SU-DHL-6 (cell line): ENCODE measurements around the gene PDE1C.

Experiments
- H2AFZ ChIP-seq: fragments of 200-600 bp; sonication (generic); 2 replicates; pipeline ENCODE4 v1.6.1; 2014; ENCODE audit warnings: low read depth, mild to moderate bottlenecking, moderate library complexity, mixed read lengths, antibody characterized with exemption, low read length; ENCODE audit not compliant: severe bottlenecking
- H3F3A ChIP-seq: fragments of 200-600 bp; shearing (Covaris generic); 2 replicates; pipeline ENCODE4 v1.6.0; 2016; ENCODE audit warnings: antibody characterized with exemption, mild to moderate bottlenecking; ENCODE audit not compliant: insufficient read depth
- H3K27ac ChIP-seq: fragments of 200-600 bp; sonication (generic); 2 replicates; pipeline ENCODE4 v1.5.1; 2016; ENCODE audit warnings: low read depth, mild to moderate bottlenecking, low read length, moderate library complexity, mixed read lengths
- H3K27me3 ChIP-seq: fragments of 200-600 bp; sonication (generic), shearing (Covaris generic); 2 replicates; pipeline ENCODE4 v1.6.0; 2014; ENCODE audit warnings: mild to moderate bottlenecking, low read length
- H3K36me3 ChIP-seq: fragments of 200-600 bp; sonication (generic); 2 replicates; pipeline ENCODE4 v1.6.1; 2014; ENCODE audit warnings: mild to moderate bottlenecking, low read length, mixed read lengths
- H3K4me2 ChIP-seq: fragments of 300-600, 200-600 bp; shearing (Covaris generic), sonication (generic); 2 replicates; pipeline ENCODE4 v1.6.0; 2014; ENCODE audit warnings: low read length, low read depth, mild to moderate bottlenecking; ENCODE audit not compliant: poor library complexity, severe bottlenecking
- H3K4me3 ChIP-seq: fragments of 200-600 bp; sonication (generic); 2 replicates; pipeline ENCODE4 v1.5.1; 2014; ENCODE audit warnings: antibody characterized with exemption, low read length, mild to moderate bottlenecking, mixed read lengths; ENCODE audit not compliant: insufficient read depth, poor library complexity, severe bottlenecking
- H3K79me2 ChIP-seq: fragments of 200-600 bp; sonication (generic); 2 replicates; pipeline ENCODE4 v1.6.1; 2014; ENCODE audit warnings: mild to moderate bottlenecking, low read length, moderate library complexity; ENCODE audit not compliant: insufficient read depth
- H3K9ac ChIP-seq: fragments of 200-600 bp; sonication (generic); 2 replicates; pipeline ENCODE4 v1.7.0; 2014; ENCODE audit warnings: mild to moderate bottlenecking, low read length
- H3K9me2 ChIP-seq: fragments of 200-600 bp; sonication (generic); replicated peaks from 2 replicates; pipeline ENCODE4 v1.6.1; 2014; ENCODE audit warnings: low read length; ENCODE audit not compliant: insufficient read depth
- H3K9me3 ChIP-seq: fragments of 200-600 bp; sonication (generic); 2 replicates; pipeline ENCODE4 v1.6.1; 2014; ENCODE audit warnings: low read length, mixed read lengths; ENCODE audit not compliant: insufficient read depth
- H4K20me1 ChIP-seq: fragments of 200-600 bp; sonication (generic); 2 replicates; pipeline ENCODE4 v1.6.1; 2014; ENCODE audit warnings: low read depth, mild to moderate bottlenecking, antibody characterized with exemption, low read length, moderate library complexity, mixed read lengths
- CTCF ChIP-seq: fragments of 200-600 bp; sonication (generic); IDR thresholded peaks from one replicate; pipeline ENCODE4 v1.5.1; 2017; ENCODE audit warnings: antibody characterized with exemption, mild to moderate bottlenecking, low read length, moderate library complexity; ENCODE audit not compliant: insufficient read depth, poor library complexity, severe bottlenecking
- EZH2phosphoT487 ChIP-seq: fragments of 200-600 bp; sonication (generic), shearing (Covaris generic); conservative IDR thresholded peaks from 2 replicates; pipeline ENCODE4 v1.6.1; 2018; ENCODE audit warnings: mild to moderate bottlenecking, antibody characterized with exemption, low read length, moderate library complexity, mixed read lengths

Gene PDE1C

GRCh38 chr7:32053204-32053603 lies 17.0 kb downstream of the PDE1C start:
- Histone ChIP-seq H4K20me1 (no peaks in the 10 kb centered on the region), H3F3A (no peaks in the 10 kb centered on the region), H3K36me3 (no peaks in the 10 kb centered on the region), H3K9me3 (no peaks in the 10 kb centered on the region), H3K4me2 (no peak overlapping the region), H3K9me2 (no peaks in the 10 kb centered on the region), H3K27me3 (no peaks in the 10 kb centered on the region), H2AFZ (no peak overlapping the region), H3K4me3 (no peak overlapping the region), H3K79me2 (no peaks in the 10 kb centered on the region), H3K9ac (no peak overlapping the region), H3K27ac (no peak overlapping the region)
- TF ChIP-seq EZH2phosphoT487 (no peak), CTCF (no peak)

- Histone ChIP-seq H3K9me3 (no peaks in the 10 kb centered on the region), H3K4me3 (no peak overlapping the region), H3K79me2 (no peaks in the 10 kb centered on the region), H2AFZ (no peak overlapping the region), H3K27me3 (no peaks in the 10 kb centered on the region), H3K4me2 (no peak overlapping the region), H3K27ac (no peak overlapping the region), H3K9me2 (no peaks in the 10 kb centered on the region), H3F3A (no peaks in the 10 kb centered on the region), H3K9ac (no peak overlapping the region), H4K20me1 (no peaks in the 10 kb centered on the region), H3K36me3 (no peaks in the 10 kb centered on the region)
- no peak for TF ChIP-seq EZH2phosphoT487
- TF ChIP-seq CTCF, result no peak
These were observed 19.1 kb downstream of the PDE1C start for GRCh38 chr7:32051128-32051527.

- H3K9ac ChIP-seq, result no peak overlapping the region
- H4K20me1 ChIP-seq, result no peaks in the 10 kb centered on the region
- no peak for TF ChIP-seq EZH2phosphoT487
- no peaks in the 10 kb centered on the region for H3K27me3 ChIP-seq
- H3K4me2 ChIP-seq, result no peak overlapping the region
- H3K27ac ChIP-seq, result no peak overlapping the region
- H3K9me3 ChIP-seq, result no peaks in the 10 kb centered on the region
- no peak overlapping the region for H3K4me3 ChIP-seq
- no peaks in the 10 kb centered on the region for H3K9me2 ChIP-seq
- no peaks in the 10 kb centered on the region for H3K36me3 ChIP-seq
- H2AFZ ChIP-seq, result no peak overlapping the region
- no peaks in the 10 kb centered on the region for H3F3A ChIP-seq
- H3K79me2 ChIP-seq, result no peaks in the 10 kb centered on the region
These were observed 20.6 kb downstream of the PDE1C start for GRCh38 chr7:32049599-32049998.

- Histone ChIP-seq H3K4me3 (no peak overlapping the region), H3K36me3 (no peaks in the 10 kb centered on the region), H3K9me3 (no peaks in the 10 kb centered on the region), H3K9ac (no peak overlapping the region), H3K27ac (no peak overlapping the region), H3K4me2 (no peak overlapping the region), H3K79me2 (no peaks in the 10 kb centered on the region), H2AFZ (no peak overlapping the region), H3F3A (no peaks in the 10 kb centered on the region), H4K20me1 (no peaks in the 10 kb centered on the region), H3K9me2 (no peaks in the 10 kb centered on the region), H3K27me3 (no peaks in the 10 kb centered on the region)
- TF ChIP-seq CTCF (no peak), EZH2phosphoT487 (no peak)
These were observed 21.2 kb downstream of the PDE1C start for GRCh38 chr7:32048970-32049491.
